Measurements from ENCODE around the gene EN2.

The EN2 gene

GRCh38 chr7:155455776-155456737, 1.9 kb upstream of the EN2 start:
- no peak for TF ChIP-seq CTCF (IDR thresholded peaks at IDR 0.05; ENCODE audit: low read depth, low read length, missing control alignments)
- no peak for DNase-seq (ENCODE audit: extremely low read depth, low read depth)
- H3K4me3 ChIP-seq (replicated peaks; ENCODE audit: low read depth, low read length): no peak overlapping the region

GRCh38 chr7:155456738-155457543, 988 bp upstream of the EN2 start:
- peak overlapping the region; percentile 12; the same call in 1 of the 2 replicates for H3K4me3 ChIP-seq (replicated peaks; ENCODE audit: low read depth, low read length)
- DNase-seq (ENCODE audit: extremely low read depth, low read depth): no peak
- no peak for TF ChIP-seq CTCF (IDR thresholded peaks at IDR 0.05; ENCODE audit: low read depth, low read length, missing control alignments)

GRCh38 chr7:155457544-155458110, 302 bp upstream of the EN2 start:
- no peak for TF ChIP-seq CTCF (IDR thresholded peaks at IDR 0.05; ENCODE audit: low read depth, low read length, missing control alignments)
- H3K4me3 ChIP-seq (replicated peaks; ENCODE audit: low read depth, low read length): peak overlapping the region; percentile 12; the same call in 1 of the 2 replicates
- DNase-seq (ENCODE audit: extremely low read depth, low read depth): no peak

DNA sequence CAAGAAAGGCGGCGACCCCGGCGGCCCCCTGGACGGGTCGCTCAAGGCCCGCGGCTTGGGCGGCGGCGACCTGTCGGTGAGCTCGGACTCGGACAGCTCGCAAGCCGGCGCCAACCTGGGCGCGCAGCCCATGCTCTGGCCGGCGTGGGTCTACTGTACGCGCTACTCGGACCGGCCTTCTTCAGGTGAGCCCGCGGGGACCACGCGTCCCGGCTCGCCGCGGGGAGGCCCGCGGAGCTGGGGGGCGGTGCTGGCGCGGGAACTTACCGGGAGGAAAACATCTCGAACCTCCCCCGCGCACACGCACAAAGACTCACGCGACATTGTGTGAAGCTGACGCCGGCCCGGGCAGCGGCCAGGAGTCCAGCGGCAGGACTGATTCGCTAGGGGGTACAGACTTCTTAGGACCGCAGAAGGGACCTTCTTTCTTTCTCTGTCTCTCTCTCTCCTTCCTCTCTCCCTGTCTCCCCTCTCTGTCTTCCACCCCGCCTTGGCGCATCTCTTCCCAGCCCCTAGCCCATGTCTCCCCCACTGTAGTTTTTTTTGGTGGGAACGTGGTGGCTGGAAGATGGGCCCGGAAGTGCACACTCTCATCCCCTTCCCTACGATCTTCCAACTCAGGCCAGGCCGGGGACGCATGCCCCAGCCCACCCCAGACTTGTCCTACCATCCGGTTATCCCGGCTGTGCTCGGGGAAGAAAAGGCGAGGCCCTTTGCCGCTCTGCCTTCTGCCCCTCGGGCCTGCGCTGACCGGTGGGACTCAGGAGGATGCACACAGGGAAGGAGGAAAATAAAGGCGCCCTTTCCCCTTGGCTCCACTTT, 1.2 kb downstream of the EN2 start:
- no peak for TF ChIP-seq CTCF (IDR thresholded peaks at IDR 0.05; ENCODE audit: low read depth, low read length, missing control alignments)
- H3K4me3 ChIP-seq (replicated peaks; ENCODE audit: low read depth, low read length): no peak overlapping the region
- DNase-seq (ENCODE audit: extremely low read depth, low read depth): no peak

GRCh38 chr7:155459700-155460461, 2.0 kb downstream of the EN2 start:
- no peak for TF ChIP-seq CTCF (IDR thresholded peaks at IDR 0.05; ENCODE audit: low read depth, low read length, missing control alignments)
- no peak overlapping the region for H3K4me3 ChIP-seq (replicated peaks; ENCODE audit: low read depth, low read length)
- no peak for DNase-seq (ENCODE audit: extremely low read depth, low read depth)

All from HFF-Myc (cell line).